GM21619 (cell line): ENCODE measurements around the gene EFEMP1.

Experiments used
- ATAC-seq: cut with Tn5 transposase; IDR thresholded peaks from one replicate; pipeline ENCODE4 v1.9.1; 2021; ENCODE audit not compliant: unreplicated experiment

The EFEMP1 gene

GRCh38 chr2:55898386-55899040 lies 25.1 kb downstream of the EFEMP1 start:
- ATAC-seq = no peak

GRCh38 chr2:55896633-55897032 lies 26.9 kb downstream of the EFEMP1 start:
- no peak for ATAC-seq

- ATAC-seq = no peak
Observed at GRCh38 chr2:55894720-55895119, 28.9 kb downstream of the EFEMP1 start.

GRCh38 chr2:55891671-55892094 lies 31.9 kb downstream of the EFEMP1 start:
- no peak for ATAC-seq

GRCh38 chr2:55888936-55889335 lies 34.6 kb downstream of the EFEMP1 start:
- no peak for ATAC-seq

- no peak for ATAC-seq
Observed at GRCh38 chr2:55887901-55888624, 35.5 kb downstream of the EFEMP1 start.

GRCh38 chr2:55887351-55887750 lies 36.2 kb downstream of the EFEMP1 start:
- no peak for ATAC-seq

GRCh38 chr2:55885944-55886281 lies 37.7 kb downstream of the EFEMP1 start:
- ATAC-seq = no peak

- no peak for ATAC-seq
Observed at GRCh38 chr2:55885127-55885943, 38.2 kb downstream of the EFEMP1 start.

- ATAC-seq = no peak
Observed at GRCh38 chr2:55883829-55884228, 39.8 kb downstream of the EFEMP1 start.

- no peak for ATAC-seq
Observed at GRCh38 chr2:55883357-55883756, 40.2 kb downstream of the EFEMP1 start.

- ATAC-seq = no peak
Observed at GRCh38 chr2:55882954-55883353, 40.6 kb downstream of the EFEMP1 start.

- ATAC-seq = no peak
Observed at GRCh38 chr2:55880416-55881143, 43.0 kb downstream of the EFEMP1 start.

- ATAC-seq = no peak
Observed at GRCh38 chr2:55879976-55880375, 43.6 kb downstream of the EFEMP1 start.

- no peak for ATAC-seq
Observed at GRCh38 chr2:55877087-55877436, 46.5 kb downstream of the EFEMP1 start.

GRCh38 chr2:55876429-55877086 lies 47.0 kb downstream of the EFEMP1 start:
- no peak for ATAC-seq

- peak; percentile 63 for ATAC-seq
Observed at GRCh38 chr2:55875434-55876135, 48.0 kb downstream of the EFEMP1 start.

- ATAC-seq = no peak
Observed at GRCh38 chr2:55874338-55874737, 49.2 kb downstream of the EFEMP1 start.

- no peak for ATAC-seq
Observed at GRCh38 chr2:55871637-55872036, 51.9 kb downstream of the EFEMP1 start.

GRCh38 chr2:55869637-55870325 lies 53.8 kb downstream of the EFEMP1 start:
- no peak for ATAC-seq
